GM23248 (cell line): Measurements from ENCODE around the gene RPIA.

Source experiments
- EZH2 ChIP-seq: fragments of 200-600 bp; sonication (generic); IDR thresholded peaks from 2 replicates; pipeline ENCODE4 v1.6.1; 2018; ENCODE audit warnings: antibody characterized with exemption, mild to moderate bottlenecking; ENCODE audit not compliant: insufficient read depth, poor library complexity, severe bottlenecking
- EZH2phosphoT487 ChIP-seq: fragments of 200-600 bp; sonication (generic); IDR thresholded peaks from 2 replicates; pipeline ENCODE4 v1.6.1; 2018; ENCODE audit warnings: antibody characterized with exemption, moderate library complexity, mild to moderate bottlenecking, low read depth; ENCODE audit not compliant: insufficient read depth

GRCh38 chr2:88755836-88756235 lies 64.4 kb downstream of the RPIA start:
- no peak for TF ChIP-seq EZH2phosphoT487
- no peak for TF ChIP-seq EZH2
